OCI-LY3 (cell line): ENCODE data around the gene TMEM8B.

Experiments
- H2AFZ ChIP-seq: fragments of 200-600, 300-600 bp; shearing (Covaris generic); 2 replicates; pipeline ENCODE4 v1.6.0; 2014; ENCODE audit warnings: antibody characterized with exemption, low read depth, low read length
- H3K27ac ChIP-seq: fragments of 200-600, 300-600 bp; sonication (generic); 2 replicates; pipeline ENCODE4 v1.5.1; 2014; ENCODE audit warnings: mild to moderate bottlenecking, low read length, moderate library complexity, mixed read lengths
- H3K27me3 ChIP-seq: fragments of 200-600, 300-600 bp; sonication (generic); 2 replicates; pipeline ENCODE4 v1.6.1; 2014; ENCODE audit warnings: low read depth, low read length, mixed read lengths
- H3K36me3 ChIP-seq: fragments of 200-600, 300-600 bp; sonication (generic); replicated peaks from 2 replicates; pipeline ENCODE3; 2014; ENCODE audit warnings: low read depth, low read length, mixed read lengths
- H3K4me1 ChIP-seq: fragments of 300-600, 200-600 bp; sonication (generic); 2 replicates; pipeline ENCODE4 v1.6.1; 2014; ENCODE audit warnings: low read length, mixed read lengths
- H3K4me2 ChIP-seq: fragments of 200-600, 300-600 bp; sonication (generic); 2 replicates; pipeline ENCODE4 v1.6.1; 2014; ENCODE audit warnings: low read length, mixed read lengths
- H3K4me3 ChIP-seq: fragments of 300-600, 200-600 bp; sonication (generic); 2 replicates; pipeline ENCODE4 v1.5.1; 2014; ENCODE audit warnings: antibody characterized with exemption, mild to moderate bottlenecking, low read length, moderate library complexity
- H3K79me2 ChIP-seq: fragments of 300-600, 200-600 bp; shearing (Covaris generic); 2 replicates; pipeline ENCODE4 v1.6.1; 2014; ENCODE audit warnings: mild to moderate bottlenecking, low read length, mixed read lengths
- H3K9ac ChIP-seq: fragments of 300-600, 200-600 bp; shearing (Covaris generic); 2 replicates; pipeline ENCODE4 v1.6.0; 2014; ENCODE audit warnings: mild to moderate bottlenecking, low read length, moderate library complexity
- H3K9me3 ChIP-seq: fragments of 200-600, 300-600 bp; shearing (Covaris generic); 2 replicates; pipeline ENCODE4 v1.6.1; 2014; ENCODE audit warnings: low read length, mixed read lengths; ENCODE audit not compliant: insufficient read depth
- H4K20me1 ChIP-seq: fragments of 200-600, 300-600 bp; sonication (generic); 2 replicates; pipeline ENCODE4 v1.6.1; 2016; ENCODE audit warnings: low read length, mixed read lengths; ENCODE audit not compliant: insufficient read depth
- EZH2phosphoT487 ChIP-seq: fragments of 200-600 bp; shearing (Covaris generic); IDR thresholded peaks from 2 replicates; pipeline ENCODE4 v1.6.1; 2018; ENCODE audit warnings: antibody characterized with exemption, mixed run types, low read depth
- TF ChIP-seq, protein P1 (sequence below): fragments of 200-600, 300-600 bp; sonication (generic); IDR thresholded peaks from 2 replicates; pipeline ENCODE4 v1.5.1; 2014; ENCODE audit warnings: antibody characterized with exemption, low read length, low read depth

The TMEM8B gene

DNA sequence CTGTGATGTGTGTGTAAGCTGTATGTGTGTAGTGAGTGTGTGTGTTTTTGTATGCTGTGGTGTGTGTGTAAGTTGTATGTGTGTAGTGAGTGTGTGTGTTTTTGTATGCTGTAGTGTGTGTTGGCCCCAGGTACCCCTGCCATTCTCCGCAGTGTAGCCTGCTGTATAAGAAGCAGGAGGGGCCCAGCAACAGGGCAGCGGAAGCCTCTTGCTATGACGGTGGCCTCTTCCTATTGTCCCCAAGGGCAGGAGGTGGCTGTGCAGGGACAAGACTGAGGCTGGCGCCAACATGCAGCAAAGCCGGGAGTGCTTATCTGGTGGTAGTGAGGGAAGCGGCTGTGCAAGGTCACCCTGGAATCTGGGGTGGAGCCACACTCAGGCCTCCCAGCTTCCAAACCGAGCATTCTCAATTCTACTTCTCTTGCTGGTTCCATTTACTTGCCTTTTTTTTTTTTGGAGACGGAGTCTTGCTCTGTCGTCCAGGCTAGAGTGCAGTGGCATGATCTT is 85.3 kb downstream of the TMEM8B start:
- Histone ChIP-seq H3K79me2 (no peaks in the 10 kb centered on the region), H2AFZ (no peak overlapping the region), H4K20me1 (no peaks in the 10 kb centered on the region), H3K36me3 (no peaks in the 10 kb centered on the region), H3K4me2 (no peak overlapping the region), H3K27ac (no peak overlapping the region), H3K27me3 (no peaks in the 10 kb centered on the region), H3K9me3 (no peaks in the 10 kb centered on the region), H3K4me1 (peaks cover 9% of the 10 kb centered on the region; the same call in 1 of the 2 replicates), H3K4me3 (no peak overlapping the region), H3K9ac (no peak overlapping the region)
- TF ChIP-seq, protein P1, sequence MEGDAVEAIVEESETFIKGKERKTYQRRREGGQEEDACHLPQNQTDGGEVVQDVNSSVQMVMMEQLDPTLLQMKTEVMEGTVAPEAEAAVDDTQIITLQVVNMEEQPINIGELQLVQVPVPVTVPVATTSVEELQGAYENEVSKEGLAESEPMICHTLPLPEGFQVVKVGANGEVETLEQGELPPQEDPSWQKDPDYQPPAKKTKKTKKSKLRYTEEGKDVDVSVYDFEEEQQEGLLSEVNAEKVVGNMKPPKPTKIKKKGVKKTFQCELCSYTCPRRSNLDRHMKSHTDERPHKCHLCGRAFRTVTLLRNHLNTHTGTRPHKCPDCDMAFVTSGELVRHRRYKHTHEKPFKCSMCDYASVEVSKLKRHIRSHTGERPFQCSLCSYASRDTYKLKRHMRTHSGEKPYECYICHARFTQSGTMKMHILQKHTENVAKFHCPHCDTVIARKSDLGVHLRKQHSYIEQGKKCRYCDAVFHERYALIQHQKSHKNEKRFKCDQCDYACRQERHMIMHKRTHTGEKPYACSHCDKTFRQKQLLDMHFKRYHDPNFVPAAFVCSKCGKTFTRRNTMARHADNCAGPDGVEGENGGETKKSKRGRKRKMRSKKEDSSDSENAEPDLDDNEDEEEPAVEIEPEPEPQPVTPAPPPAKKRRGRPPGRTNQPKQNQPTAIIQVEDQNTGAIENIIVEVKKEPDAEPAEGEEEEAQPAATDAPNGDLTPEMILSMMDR: no peak
- TF ChIP-seq EZH2phosphoT487: no peak
